Liver (tissue), 9 donors: ENCODE measurements around the gene RNLS. TPM values are rescaled to one million over a fixed set of nuclear protein-coding genes. Genes with fewer than 3 reads are reported as not detected.

Experiments
- DNase-seq: peaks from one replicate; pipeline ENCODE4 v3.0.0-alpha.2; 2017; ENCODE audit warnings: low spot score
- H3K27ac ChIP-seq, 2 donors: one replicate each; pipeline ENCODE4 v1.7.0; 2013; ENCODE audit warnings: inconsistent platforms in 2 of 2, low read length in 2 of 2, control low read depth in 1 of 2, low read depth in 1 of 2, mild to moderate bottlenecking in 1 of 2
- H3K27me3 ChIP-seq, 4 donors: one replicate each; pipeline versions ENCODE4 v1.6.1 to v1.7.0; 2013; ENCODE audit warnings: low read length in 3 of 4, inconsistent platforms in 1 of 4, mild to moderate bottlenecking in 1 of 4, moderate library complexity in 1 of 4; ENCODE audit not compliant: control insufficient read depth in 4 of 4, insufficient read depth in 4 of 4
- H3K36me3 ChIP-seq, 4 donors: one replicate each; pipeline versions ENCODE4 v1.6.1 to v1.7.0; 2013; ENCODE audit warnings: low read length in 3 of 4, mild to moderate bottlenecking in 3 of 4, low read depth in 1 of 4, moderate library complexity in 1 of 4; ENCODE audit not compliant: control insufficient read depth in 4 of 4, insufficient read depth in 3 of 4
- H3K4me1 ChIP-seq, 4 donors: one replicate each; pipeline versions ENCODE4 v1.6.1 to v1.7.0; 2013; ENCODE audit warnings: low read length in 3 of 4, mild to moderate bottlenecking in 3 of 4, moderate library complexity in 1 of 4; ENCODE audit not compliant: control insufficient read depth in 4 of 4, insufficient read depth in 4 of 4
- H3K4me3 ChIP-seq, 3 donors: one replicate each; pipeline versions ENCODE4 v1.6.1 to v1.7.0; 2013; ENCODE audit warnings: low read length in 3 of 3, control low read depth in 1 of 3, low read depth in 1 of 3, mild to moderate bottlenecking in 1 of 3
- H3K9ac ChIP-seq, 2 donors: one replicate each; pipeline ENCODE4 v1.7.0; 2013; ENCODE audit warnings: low read length in 2 of 2, mild to moderate bottlenecking in 2 of 2, moderate library complexity in 2 of 2, control low read depth in 1 of 2, low read depth in 1 of 2
- H3K9me3 ChIP-seq, 4 donors: one replicate each; pipeline versions ENCODE4 v1.6.1 to v1.7.0; 2013; ENCODE audit warnings: low read length in 3 of 4; ENCODE audit not compliant: control insufficient read depth in 4 of 4
- EGR1 ChIP-seq, 2 donors: IDR thresholded peaks; 2 replicates each; pipeline ENCODE4 v1.6.1; 2016 to 2018; ENCODE audit warnings: antibody characterized with exemption in 2 of 2, low read depth in 2 of 2
- FOXA1 ChIP-seq: IDR thresholded peaks from 2 replicates; pipeline ENCODE4 v1.6.1; 2016; ENCODE audit warnings: antibody characterized with exemption
- FOXA2 ChIP-seq: IDR thresholded peaks from 2 replicates; pipeline ENCODE4 v1.6.1; 2016; ENCODE audit warnings: antibody characterized with exemption
- GABPA ChIP-seq, 2 donors: IDR thresholded peaks in 1 of 2; conservative IDR thresholded peaks in 1 of 2; 2 replicates each; pipeline ENCODE4 v1.6.1; 2016; ENCODE audit warnings: antibody characterized with exemption in 2 of 2, mild to moderate bottlenecking in 1 of 2, moderate library complexity in 1 of 2
- HNF4A ChIP-seq, 2 donors: conservative IDR thresholded peaks; 2 replicates each; pipeline ENCODE4 v1.6.1; 2016; ENCODE audit warnings: antibody characterized with exemption in 2 of 2, mild to moderate bottlenecking in 2 of 2
- HNF4G ChIP-seq: IDR thresholded peaks from 2 replicates; pipeline ENCODE4 v1.6.1; 2016; ENCODE audit warnings: antibody characterized with exemption
- JUND ChIP-seq, 2 donors: IDR thresholded peaks; 2 replicates each; pipeline ENCODE4 v1.6.1; 2016; ENCODE audit warnings: antibody characterized with exemption in 2 of 2
- NR2F2 ChIP-seq: IDR thresholded peaks from 2 replicates; pipeline ENCODE4 v1.6.1; 2016; ENCODE audit warnings: antibody characterized with exemption
- RAD21 ChIP-seq, 2 donors: IDR thresholded peaks; 2 replicates each; pipeline ENCODE4 v1.6.1; 2016; ENCODE audit warnings: antibody characterized with exemption in 2 of 2, mild to moderate bottlenecking in 2 of 2
- SP1 ChIP-seq: IDR thresholded peaks from 2 replicates; pipeline ENCODE4 v1.6.1; 2018; ENCODE audit warnings: antibody characterized with exemption, mild to moderate bottlenecking
- TAF1 ChIP-seq: conservative IDR thresholded peaks from 2 replicates; pipeline ENCODE4 v1.6.1; 2016; ENCODE audit warnings: antibody characterized with exemption, mild to moderate bottlenecking
- YY1 ChIP-seq: IDR thresholded peaks from 2 replicates; pipeline ENCODE4 v1.6.1; 2016; ENCODE audit warnings: antibody characterized with exemption, mild to moderate bottlenecking
- WGBS: extraction: QIAGEN DNeasy Blood & Tissue Kit; methylation state at CpG from one replicate; pipeline ENCODE4 v1.1.7; 2013; 5-methylcytosine and 5-hydroxymethylcytosine counted together
- polyA plus RNA-seq, 2 donors: library from polyadenylated mRNA; stranded (reverse) in 1 of 2; unstranded in 1 of 2; fragments of 200-250 nt in 1 of 2; fragments of >200 nt in 1 of 2; fragmentation: Nextera tagmentation in 1 of 2; extraction: Ambion mirVana in 1 of 2; gene quantifications; one replicate each; pipeline versions ENCODE4 v1.2.1 to v1.2.3, GENCODE V29; 2013 to 2015
- total RNA-seq, 2 donors: library from RNA; depleted of rRNA; stranded (reverse); fragments of >200 nt; gene quantifications; one replicate each; pipeline ENCODE4 v1.2.3, GENCODE V29; 2014
- TF ChIP-seq, protein P1 (sequence below): fragments of 150-350 bp; IDR thresholded peaks from 2 replicates; pipeline ENCODE4 v1.5.1; 2017; ENCODE audit warnings: improper control_type of control experiment, low read depth, low read length; ENCODE audit not compliant: missing input control
- TF ChIP-seq, protein P2 (sequence below): IDR thresholded peaks from 2 replicates; pipeline ENCODE4 v1.6.1; 2016; ENCODE audit warnings: antibody characterized with exemption
- TF ChIP-seq, protein P3 (sequence below): IDR thresholded peaks from 2 replicates; pipeline ENCODE4 v1.6.1; 2016; ENCODE audit warnings: antibody characterized with exemption
- TF ChIP-seq, protein P4 (sequence below): IDR thresholded peaks from 2 replicates; pipeline ENCODE4 v1.6.1; 2016; ENCODE audit warnings: antibody characterized with exemption
- donor health status: healthy.
- donor health status: healthy.
- donor health status: healthy.
- donor health status: healthy.
- donor health status: healthy.

Gene RNLS
- total and polyA plus RNA-seq, 4 donors: 4.1 to 12.4 (median 7.5) TPM

DNA sequence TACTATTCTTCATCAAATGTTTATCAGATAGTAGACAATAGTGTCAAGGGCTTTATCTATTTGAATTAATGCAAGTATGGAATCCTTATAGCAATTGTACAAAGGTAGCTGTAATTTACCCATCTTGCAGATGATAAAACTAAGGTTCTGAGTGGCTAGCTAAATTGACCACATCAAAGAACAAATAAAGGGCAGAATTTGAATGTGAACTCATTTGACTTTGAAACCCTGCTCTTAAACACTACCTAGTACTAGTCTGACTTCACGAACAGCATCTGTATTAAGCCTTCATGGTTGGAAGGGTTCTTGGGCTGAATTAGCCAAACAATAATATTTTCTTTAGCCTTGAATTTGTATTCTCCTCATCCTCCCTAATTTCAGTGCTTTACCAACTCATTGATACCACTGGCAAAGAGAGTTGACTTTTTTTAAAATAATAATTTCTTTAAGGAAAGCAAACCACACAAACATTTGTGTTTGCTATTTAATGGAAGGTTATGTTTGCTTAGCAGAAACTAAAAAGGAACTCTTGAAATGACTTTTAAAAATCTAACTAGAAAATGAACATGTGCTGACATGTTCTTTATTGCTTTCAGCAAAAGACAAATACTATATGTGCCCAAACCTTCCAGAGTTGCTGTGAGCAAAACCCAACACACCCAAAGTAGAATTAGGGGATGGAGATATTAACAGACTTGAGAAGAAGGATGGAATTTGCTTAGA is 322.6 kb downstream of the RNLS start (continued):
- TF ChIP-seq, protein P1, sequence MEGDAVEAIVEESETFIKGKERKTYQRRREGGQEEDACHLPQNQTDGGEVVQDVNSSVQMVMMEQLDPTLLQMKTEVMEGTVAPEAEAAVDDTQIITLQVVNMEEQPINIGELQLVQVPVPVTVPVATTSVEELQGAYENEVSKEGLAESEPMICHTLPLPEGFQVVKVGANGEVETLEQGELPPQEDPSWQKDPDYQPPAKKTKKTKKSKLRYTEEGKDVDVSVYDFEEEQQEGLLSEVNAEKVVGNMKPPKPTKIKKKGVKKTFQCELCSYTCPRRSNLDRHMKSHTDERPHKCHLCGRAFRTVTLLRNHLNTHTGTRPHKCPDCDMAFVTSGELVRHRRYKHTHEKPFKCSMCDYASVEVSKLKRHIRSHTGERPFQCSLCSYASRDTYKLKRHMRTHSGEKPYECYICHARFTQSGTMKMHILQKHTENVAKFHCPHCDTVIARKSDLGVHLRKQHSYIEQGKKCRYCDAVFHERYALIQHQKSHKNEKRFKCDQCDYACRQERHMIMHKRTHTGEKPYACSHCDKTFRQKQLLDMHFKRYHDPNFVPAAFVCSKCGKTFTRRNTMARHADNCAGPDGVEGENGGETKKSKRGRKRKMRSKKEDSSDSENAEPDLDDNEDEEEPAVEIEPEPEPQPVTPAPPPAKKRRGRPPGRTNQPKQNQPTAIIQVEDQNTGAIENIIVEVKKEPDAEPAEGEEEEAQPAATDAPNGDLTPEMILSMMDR: no peak
- TF ChIP-seq RAD21 (IDR thresholded peaks at IDR 0.05): no peak

DNA sequence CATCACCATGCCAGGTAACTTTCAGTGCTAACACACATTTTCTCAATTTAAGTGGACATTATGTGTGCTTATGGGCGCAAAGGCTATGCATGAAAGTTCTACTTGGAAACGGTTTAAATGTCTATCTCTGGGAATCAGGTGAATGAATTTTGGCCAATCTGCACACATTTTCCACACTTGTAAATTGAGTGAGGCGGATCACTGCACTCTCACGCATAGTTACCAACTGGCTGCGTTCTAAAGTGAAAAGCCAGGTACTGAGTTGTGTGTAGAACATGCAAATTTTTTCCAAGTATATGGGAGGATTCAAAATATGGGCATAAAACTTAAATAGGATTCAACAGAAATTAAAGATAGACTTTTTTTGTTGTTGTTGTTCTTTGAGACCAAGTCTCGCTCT is 323.7 kb downstream of the RNLS start:
- no peaks in the 10 kb centered on the region for H3K4me1 ChIP-seq
- no peak overlapping the region for H3K4me3 ChIP-seq
- H3K27ac ChIP-seq: no peak overlapping the region
- 98% methylated on average over 6 of the region's 6 CpGs for WGBS
- H3K9me3 ChIP-seq: no peaks in the 10 kb centered on the region
- DNase-seq: no peak
- no peaks in the 10 kb centered on the region for H3K36me3 ChIP-seq
- H3K9ac ChIP-seq: no peak overlapping the region
- TF ChIP-seq TAF1 (no peak), JUND (IDR thresholded peaks at IDR 0.05) (no peak), HNF4G (no peak), EGR1 (IDR thresholded peaks at IDR 0.05; ENCODE audit: low read depth in 2 of 2) (no peak), HNF4A (conservative IDR thresholded peaks at IDR 0.05) (no peak), RAD21 (IDR thresholded peaks at IDR 0.05) (no peak), NR2F2 (no peak), SP1 (no peak), GABPA (IDR thresholded peaks at IDR 0.05 in 1 of 2, conservative IDR thresholded peaks at IDR 0.05 in 1 of 2) (no peak), FOXA1 (no peak), YY1 (no peak), FOXA2 (no peak)
- TF ChIP-seq, protein P1: no peak
- TF ChIP-seq, protein P2, sequence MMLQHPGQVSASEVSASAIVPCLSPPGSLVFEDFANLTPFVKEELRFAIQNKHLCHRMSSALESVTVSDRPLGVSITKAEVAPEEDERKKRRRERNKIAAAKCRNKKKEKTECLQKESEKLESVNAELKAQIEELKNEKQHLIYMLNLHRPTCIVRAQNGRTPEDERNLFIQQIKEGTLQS: no peak
- TF ChIP-seq, protein P3, sequence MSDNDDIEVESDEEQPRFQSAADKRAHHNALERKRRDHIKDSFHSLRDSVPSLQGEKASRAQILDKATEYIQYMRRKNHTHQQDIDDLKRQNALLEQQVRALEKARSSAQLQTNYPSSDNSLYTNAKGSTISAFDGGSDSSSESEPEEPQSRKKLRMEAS: no peak
- TF ChIP-seq, protein P4, sequence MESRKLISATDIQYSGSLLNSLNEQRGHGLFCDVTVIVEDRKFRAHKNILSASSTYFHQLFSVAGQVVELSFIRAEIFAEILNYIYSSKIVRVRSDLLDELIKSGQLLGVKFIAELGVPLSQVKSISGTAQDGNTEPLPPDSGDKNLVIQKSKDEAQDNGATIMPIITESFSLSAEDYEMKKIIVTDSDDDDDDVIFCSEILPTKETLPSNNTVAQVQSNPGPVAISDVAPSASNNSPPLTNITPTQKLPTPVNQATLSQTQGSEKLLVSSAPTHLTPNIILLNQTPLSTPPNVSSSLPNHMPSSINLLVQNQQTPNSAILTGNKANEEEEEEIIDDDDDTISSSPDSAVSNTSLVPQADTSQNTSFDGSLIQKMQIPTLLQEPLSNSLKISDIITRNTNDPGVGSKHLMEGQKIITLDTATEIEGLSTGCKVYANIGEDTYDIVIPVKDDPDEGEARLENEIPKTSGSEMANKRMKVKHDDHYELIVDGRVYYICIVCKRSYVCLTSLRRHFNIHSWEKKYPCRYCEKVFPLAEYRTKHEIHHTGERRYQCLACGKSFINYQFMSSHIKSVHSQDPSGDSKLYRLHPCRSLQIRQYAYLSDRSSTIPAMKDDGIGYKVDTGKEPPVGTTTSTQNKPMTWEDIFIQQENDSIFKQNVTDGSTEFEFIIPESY: no peak
- no peaks in the 10 kb centered on the region for H3K27me3 ChIP-seq
